Psoas muscle (tissue), 8 donors: ENCODE data around the gene RRP1. TPM values are rescaled to one million over a fixed set of nuclear protein-coding genes. Genes with fewer than 3 reads are reported as not detected.

ENCODE experiments used
- ATAC-seq, 4 donors: fragments of 200-7000 bp; cut with Tn5 transposase; one replicate each; pipeline ENCODE4 v1.9.1; 2020; ENCODE audit warnings: moderate library complexity in 3 of 4, mild to moderate bottlenecking in 2 of 4
- DNase-seq, 2 donors: peaks; one replicate each; pipeline ENCODE4 v3.0.0-alpha.2; 2020
- H3K27ac ChIP-seq: fragments of 200-600 bp; one replicate; pipeline ENCODE4 v1.8.0; 2022
- H3K27me3 ChIP-seq, 3 donors: fragments of 200-600 bp in 1 of 3; one replicate each; pipeline versions ENCODE4 v1.6.1 to v1.8.0; 2013 to 2022; ENCODE audit warnings: low read length in 2 of 3, mild to moderate bottlenecking in 2 of 3, moderate library complexity in 1 of 3; ENCODE audit not compliant: insufficient read depth in 3 of 3
- H3K36me3 ChIP-seq, 2 donors: fragments of 200-600 bp in 1 of 2; one replicate each; pipeline versions ENCODE4 v1.6.1 to v1.8.0; 2013 to 2022; ENCODE audit warnings: low read depth in 1 of 2, mild to moderate bottlenecking in 1 of 2, moderate library complexity in 1 of 2; ENCODE audit not compliant: insufficient read depth in 1 of 2
- H3K4me1 ChIP-seq: fragments of 200-600 bp; one replicate; pipeline ENCODE4 v1.8.0; 2022
- H3K4me3 ChIP-seq: fragments of 200-600 bp; one replicate; pipeline ENCODE4 v1.8.0; 2022; ENCODE audit warnings: mild to moderate bottlenecking
- H3K9me3 ChIP-seq: fragments of 200-600 bp; one replicate; pipeline ENCODE4 v1.8.0; 2022
- WGBS, 3 donors: extraction: QIAGEN DNeasy Blood & Tissue Kit; methylation state at CpG; one replicate each; pipeline versions ENCODE4 v1.1.6 to v1.1.7; 2013; 5-methylcytosine and 5-hydroxymethylcytosine counted together
- intact Hi-C, 2 donors: fragments of 100-400 bp; cut with DNase I; formaldehyde crosslinking; loops; one replicate each; pipeline versions ENCODE4 v1.11.0 to v1.14.2; 2022
- polyA plus RNA-seq, 3 donors: library from polyadenylated mRNA; stranded (reverse); fragments of 200-250 nt; gene quantifications; one replicate each; pipeline ENCODE4 v1.2.3, GENCODE V29; 2013
- total RNA-seq, 4 donors: library from RNA; stranded (reverse); fragmentation: NEBNext Ultra II Directional in 2 of 4; extraction: Animal tissue kit (Norgen Biotek cat#: 25700) in 2 of 4; gene quantifications; one replicate each; pipeline versions ENCODE4 v1.2.1 to v1.2.4, GENCODE V29; 2021 to 2023
- TF ChIP-seq, protein P1 (sequence below): fragments of 200-600 bp; IDR thresholded peaks from one replicate; pipeline ENCODE4 v1.8.0; 2022; ENCODE audit warnings: antibody characterized with exemption
- donor health status: healthy with polysubstance abuse.
- donor health status: DM: no; HTN: no; CAD: no; lungs with moderate emphysema.
- donor health status: Bipolar disorder and iron deficiency.
- donor health status: healthy.
- donor health status: DM: yes; HTN: yes; CAD: no.
- donor health status: DM: no; HTN: no; CAD: no.
- donor health status: DM: no; HTN: no; CAD: no.
- donor health status: DM: yes; HTN: yes; CAD: no.

The RRP1 gene
- total and polyA plus RNA-seq, 7 donors, result 9.5 to 29.7 (median 18.9) TPM

DNA sequence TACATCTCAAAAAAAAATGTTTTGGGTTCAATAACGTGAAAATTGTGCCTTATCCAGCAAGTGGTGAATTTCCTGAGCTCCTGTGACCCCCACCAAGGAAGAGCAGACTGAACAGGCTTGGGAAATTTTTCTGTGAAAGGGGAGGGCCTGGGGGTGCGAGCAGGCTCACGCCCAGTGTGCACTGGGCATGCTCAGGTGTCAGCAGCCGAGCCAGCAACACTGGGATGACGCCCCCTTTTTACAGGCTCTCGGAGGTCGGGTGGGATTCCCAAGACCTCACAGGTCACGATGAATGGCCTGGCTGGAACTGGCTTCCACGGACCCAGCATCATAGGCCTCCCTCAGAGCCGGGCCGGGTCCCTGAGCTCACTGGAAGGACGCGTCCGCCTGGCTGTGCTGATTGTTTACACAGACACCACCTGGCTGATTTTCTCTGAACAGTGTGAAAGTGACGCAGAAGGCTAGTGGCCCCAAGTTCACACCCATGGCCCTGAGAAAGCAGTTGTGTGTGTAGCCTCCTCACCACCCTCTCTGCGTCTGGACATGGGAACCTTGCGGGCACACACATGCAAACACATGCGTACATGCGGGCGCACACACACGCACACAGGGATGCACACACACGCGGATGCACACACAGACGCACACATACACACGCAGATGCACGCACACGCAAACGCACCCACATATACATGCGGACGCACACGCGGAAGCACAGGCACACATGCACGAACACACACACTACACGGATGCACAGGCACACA lies 22.5 kb upstream of the RRP1 start:
- intact Hi-C loops, result no loop called here
- DNase-seq (no peak), ATAC-seq (peak in 1 of 4 donors; percentile 2)
- no peaks in the 10 kb centered on the region for H3K9me3 ChIP-seq
- H3K4me1 ChIP-seq, result no peaks in the 10 kb centered on the region
- H3K27ac ChIP-seq, result no peak overlapping the region
- WGBS, 3 donors, result 71 to 75% (median 73%) methylated on average over 34 of the region's 34 CpGs
- TF ChIP-seq, protein P1, sequence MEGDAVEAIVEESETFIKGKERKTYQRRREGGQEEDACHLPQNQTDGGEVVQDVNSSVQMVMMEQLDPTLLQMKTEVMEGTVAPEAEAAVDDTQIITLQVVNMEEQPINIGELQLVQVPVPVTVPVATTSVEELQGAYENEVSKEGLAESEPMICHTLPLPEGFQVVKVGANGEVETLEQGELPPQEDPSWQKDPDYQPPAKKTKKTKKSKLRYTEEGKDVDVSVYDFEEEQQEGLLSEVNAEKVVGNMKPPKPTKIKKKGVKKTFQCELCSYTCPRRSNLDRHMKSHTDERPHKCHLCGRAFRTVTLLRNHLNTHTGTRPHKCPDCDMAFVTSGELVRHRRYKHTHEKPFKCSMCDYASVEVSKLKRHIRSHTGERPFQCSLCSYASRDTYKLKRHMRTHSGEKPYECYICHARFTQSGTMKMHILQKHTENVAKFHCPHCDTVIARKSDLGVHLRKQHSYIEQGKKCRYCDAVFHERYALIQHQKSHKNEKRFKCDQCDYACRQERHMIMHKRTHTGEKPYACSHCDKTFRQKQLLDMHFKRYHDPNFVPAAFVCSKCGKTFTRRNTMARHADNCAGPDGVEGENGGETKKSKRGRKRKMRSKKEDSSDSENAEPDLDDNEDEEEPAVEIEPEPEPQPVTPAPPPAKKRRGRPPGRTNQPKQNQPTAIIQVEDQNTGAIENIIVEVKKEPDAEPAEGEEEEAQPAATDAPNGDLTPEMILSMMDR, result no peak
- H3K36me3 ChIP-seq, result peaks cover 0 to 3% of the 10 kb centered on the region in 2 donors
- H3K27me3 ChIP-seq, result no peaks in the 10 kb centered on the region
- H3K4me3 ChIP-seq, result no peak overlapping the region

DNA sequence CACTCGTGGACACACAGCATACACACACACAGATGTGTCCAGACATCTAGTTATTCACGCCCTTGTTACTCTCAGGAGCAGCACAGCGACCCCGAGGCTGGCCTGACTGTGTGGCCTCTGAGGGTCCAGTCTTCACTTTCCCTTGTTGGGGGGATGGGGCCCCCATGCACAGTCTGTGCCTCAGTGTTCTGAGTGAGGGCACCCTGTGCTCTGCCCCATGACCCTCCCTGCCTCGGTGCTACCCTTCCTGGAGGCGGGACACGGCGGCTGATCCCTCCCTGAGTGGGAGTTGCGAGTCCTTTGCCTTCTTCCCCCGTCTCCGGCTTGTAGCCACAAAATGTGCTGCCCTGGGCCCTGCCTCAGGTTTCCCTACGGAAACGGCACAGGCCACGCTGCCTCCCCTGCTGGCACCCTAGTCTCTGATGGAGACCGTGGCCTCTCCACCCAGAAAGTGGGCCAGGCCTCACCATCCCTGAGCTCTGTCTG lies 21.8 kb upstream of the RRP1 start:
- ATAC-seq (peak in 2 of 4 donors; percentile 5 to 26), DNase-seq (no peak)
- Histone ChIP-seq H3K36me3 (peaks cover 0 to 5% of the 10 kb centered on the region in 2 donors), H3K4me3 (no peak overlapping the region), H3K9me3 (no peaks in the 10 kb centered on the region), H3K27ac (no peak overlapping the region), H3K27me3 (no peaks in the 10 kb centered on the region), H3K4me1 (no peaks in the 10 kb centered on the region)
- TF ChIP-seq, protein P1, result no peak
- 78 to 79% (median 78%) methylated on average over 15 of the region's 15 CpGs for WGBS, 3 donors
- intact Hi-C loops, result no loop called here

DNA sequence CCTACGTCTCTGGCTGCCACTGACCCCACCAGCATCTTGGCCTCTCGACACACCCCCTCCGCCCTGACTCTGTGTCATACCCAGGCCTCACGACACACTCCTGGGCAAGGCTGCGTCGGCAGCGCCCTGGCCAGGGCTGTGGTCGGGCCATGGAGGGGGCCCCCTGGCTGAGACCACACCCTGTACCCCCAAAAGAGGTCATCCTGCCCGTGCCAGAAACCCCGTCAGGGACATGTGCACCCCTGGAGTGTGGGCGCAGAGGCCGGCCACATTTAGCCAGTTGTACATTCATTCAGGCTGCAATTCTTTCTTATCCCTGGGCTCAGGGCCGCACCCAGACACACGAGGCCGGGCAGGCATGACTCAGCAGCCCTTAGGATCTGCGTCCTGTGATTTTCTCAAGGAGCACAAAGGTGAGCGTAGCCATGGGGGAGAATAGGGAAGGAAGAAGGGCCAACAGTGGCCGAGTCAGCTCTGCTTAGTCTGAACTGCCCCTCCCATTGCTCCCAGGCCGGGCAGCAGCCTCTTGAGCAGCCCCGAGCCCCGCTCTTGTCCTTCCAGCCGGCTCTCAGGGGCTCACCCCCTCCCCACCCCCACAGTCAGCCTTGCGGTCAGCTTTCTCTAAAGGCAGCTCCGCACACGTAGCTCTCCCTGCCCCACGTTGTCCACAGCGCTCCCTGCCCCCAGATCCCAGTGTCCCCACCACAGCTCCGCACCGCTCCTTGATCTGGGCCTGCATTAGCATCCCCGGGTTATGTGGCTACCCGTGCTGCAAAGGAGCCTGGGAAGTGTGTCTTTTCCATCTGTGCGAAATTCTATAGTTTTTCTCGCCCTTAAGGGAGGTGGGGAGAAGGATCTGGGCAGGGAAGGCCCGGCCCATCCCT lies 21.2 kb upstream of the RRP1 start:
- H3K4me3 ChIP-seq, result no peak overlapping the region
- TF ChIP-seq, protein P1, result no peak

DNA sequence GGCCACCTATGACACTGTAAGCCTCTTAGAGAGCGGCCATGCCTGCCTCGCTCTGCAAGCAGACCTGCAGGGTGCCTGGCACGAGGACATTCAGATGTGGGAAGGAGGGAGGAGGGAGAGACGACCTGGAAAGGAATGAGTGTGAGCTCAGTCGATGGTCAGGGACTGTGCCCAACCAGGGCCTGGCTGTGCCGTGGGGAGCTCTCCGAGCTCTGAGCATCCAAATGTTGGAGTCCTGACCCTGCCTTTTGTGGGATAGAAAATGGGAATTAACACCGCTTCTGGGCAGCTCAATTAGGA lies 20.6 kb upstream of the RRP1 start:
- DNase-seq, result no peak
- 56 to 69% (median 67%) methylated on average over 8 of the region's 8 CpGs for WGBS, 3 donors
- no peak overlapping the region for H3K4me3 ChIP-seq
- no peaks in the 10 kb centered on the region for H3K9me3 ChIP-seq
- ATAC-seq, result no peak
- H3K27me3 ChIP-seq, result no peaks in the 10 kb centered on the region
- intact Hi-C loops, result no loop called here
- H3K27ac ChIP-seq, result no peak overlapping the region
- TF ChIP-seq, protein P1, result no peak
- H3K4me1 ChIP-seq, result no peaks in the 10 kb centered on the region
- H3K36me3 ChIP-seq, result peaks cover 0 to 16% of the 10 kb centered on the region in 2 donors

More for the DNA sequence above, 21.2 kb upstream of the RRP1 start:
- ATAC-seq (peak; percentile 15 to 41 (median 34)), DNase-seq (peak; percentile 53)
- Histone ChIP-seq H3K27ac (no peak overlapping the region), H3K9me3 (no peaks in the 10 kb centered on the region), H3K27me3 (no peaks in the 10 kb centered on the region), H3K36me3 (peaks cover 0 to 10% of the 10 kb centered on the region in 2 donors), H3K4me1 (no peaks in the 10 kb centered on the region)
- intact Hi-C loops, result no loop called here
- 71 to 78% (median 72%) methylated on average over 34 of the region's 34 CpGs for WGBS, 3 donors
